A673 (cell line): Measurements from ENCODE around the gene AARS2.

Source experiments
- CTCF ChIP-seq: fragments of 300-800, 200-600 bp; sonication (generic); conservative IDR thresholded peaks from 2 replicates; pipeline ENCODE4 v1.5.1; 2017; ENCODE audit warnings: low read depth, mild to moderate bottlenecking, antibody characterized with exemption, low read length, moderate library complexity, mixed read lengths
- EZH2 ChIP-seq: fragments of 200-600 bp; sonication (generic); IDR thresholded peaks from 2 replicates; pipeline ENCODE4 v1.6.1; 2017; ENCODE audit warnings: borderline replicate concordance, low read depth, mild to moderate bottlenecking, mixed read lengths, antibody characterized with exemption, low read length; ENCODE audit not compliant: poor library complexity, severe bottlenecking

- TF ChIP-seq CTCF (no peak), EZH2 (no peak)
Observed at GRCh38 chr6:44361947-44362346, 48.8 kb upstream of the AARS2 start.
